ENCODE measurements around the gene AMER1. TPM values are rescaled to one million over a fixed set of nuclear protein-coding genes. Genes with fewer than 3 reads are reported as not detected.

AMER1 gene
- total RNA-seq, 1 donor from 2014 or later = 6.8 TPM

- no peak for ATAC-seq
- intact Hi-C loops (cut with DNase I) = no loop called here
- no peak for DNase-seq (ENCODE audit: low spot score)
Measured at GRCh38 chrX:64187762-64188150, 17.8 kb downstream of the AMER1 start.

GRCh38 chrX:64186974-64187761 is 18.3 kb downstream of the AMER1 start:
- ATAC-seq (no peak), DNase-seq (ENCODE audit: low spot score) (no peak)
- intact Hi-C loops (cut with DNase I) = no loop called here

GRCh38 chrX:64184396-64184795 is 21.1 kb downstream of the AMER1 start:
- intact Hi-C loops (cut with DNase I) = no loop called here
- no peak for ATAC-seq
- DNase-seq (ENCODE audit: low spot score) = no peak

- DNase-seq (ENCODE audit: low spot score) (no peak), ATAC-seq (no peak)
- intact Hi-C loops (cut with DNase I) = no loop called here
Measured at GRCh38 chrX:64182208-64182607, 23.3 kb downstream of the AMER1 start.

GRCh38 chrX:64176876-64177275 is 28.6 kb downstream of the AMER1 start:
- DNase-seq (ENCODE audit: low spot score) (no peak), ATAC-seq (no peak)
- intact Hi-C loops (cut with DNase I) = loop anchor here (5.0 kb wide), 1 partner anchor 1115 kb away; no protein-coding TSS in a partner anchor

- intact Hi-C loops (cut with DNase I) = no loop called here
- DNase-seq (ENCODE audit: low spot score) = no peak
- no peak for ATAC-seq
Measured at GRCh38 chrX:64169988-64170387, 35.5 kb downstream of the AMER1 start.

GRCh38 chrX:64152857-64153256 is 52.7 kb downstream of the AMER1 start:
- ATAC-seq = no peak
- intact Hi-C loops (cut with DNase I) = no loop called here
- DNase-seq (ENCODE audit: low spot score) = no peak

- intact Hi-C loops (cut with DNase I) = no loop called here
- ATAC-seq = no peak
- no peak for DNase-seq (ENCODE audit: low spot score)
Measured at GRCh38 chrX:64151911-64152310, 53.6 kb downstream of the AMER1 start.

GRCh38 chrX:64150775-64151174 is 54.7 kb downstream of the AMER1 start:
- ATAC-seq = no peak
- no peak for DNase-seq (ENCODE audit: low spot score)
- intact Hi-C loops (cut with DNase I) = no loop called here

Other genes with a start within 250 kb of the AMER1 start
- gene ASB12, start 24.9 kb upstream of the AMER1 start, total RNA-seq = not detected
- 4.7 TPM for gene MTMR8, start 189.7 kb upstream of the AMER1 start, total RNA-seq

Data from sciatic nerve (tissue), 2 donors.